Caco-2 (cell line): Measurements from ENCODE around the gene LAS1L. TPM values are rescaled to one million over a fixed set of nuclear protein-coding genes. Genes with fewer than 3 reads are reported as not detected.
"Not testable (repeated sequence)": the region's sequence is repeated elsewhere in the genome, so short reads cannot be mapped to it uniquely, and the experiment has no call there.

Source experiments
- BruUV-seq: library from RNA; stranded (reverse); fragments of 400-500 nt; replicated peaks from 2 replicates; lab custom pipeline; 2021; lab: Mats Ljungman, UMichigan
- CTCF ChIA-PET: fragments of 300-600 bp; sonication (Branson Sonifier 250); formaldehyde crosslinking; loops from one replicate; lab custom pipeline; 2022; ENCODE audit warnings: antibody characterized with exemption; lab: Charles Lee
- POLR2A ChIA-PET: fragments of 300-600 bp; sonication (Branson Sonifier 250); formaldehyde crosslinking; loops from one replicate; lab custom pipeline; 2022; ENCODE audit warnings: antibody characterized with exemption; lab: Charles Lee
- DNase-seq, 2 experiments: peaks; one replicate each; pipeline versions ENCODE4 v3.0.0 to v3.0.0-alpha.2; 2020 to 2022
- H3K27me3 ChIP-seq: replicated peaks from 2 replicates; pipeline ENCODE4 v1.6.0; 2011; ENCODE audit warnings: low read length; ENCODE audit not compliant: control insufficient read depth, insufficient read depth
- H3K36me3 ChIP-seq: 2 replicates; pipeline ENCODE4 v1.5.1; 2011; ENCODE audit warnings: low read length; ENCODE audit not compliant: control insufficient read depth, insufficient read depth
- H3K4me1 ChIP-seq: fragments of 250-450 bp; sonication (Bioruptor Pico); 2 replicates; pipeline ENCODE4 v1.5.1; 2020; ENCODE audit warnings: mild to moderate bottlenecking
- H3K4me3 ChIP-seq: 2 replicates; pipeline ENCODE4 v1.5.1; 2011; ENCODE audit warnings: low read depth, mild to moderate bottlenecking, control low read depth, low read length
- H3K9me3 ChIP-seq: fragments of 250-450 bp; sonication (Bioruptor Pico); 2 replicates; pipeline ENCODE4 v1.5.1; 2020; ENCODE audit warnings: mild to moderate bottlenecking, moderate library complexity
- H3K27ac Mint-ChIP-seq: one replicate; pipeline ENCODE4 v1.8.0; 2022; ENCODE audit warnings: mixed read lengths; ENCODE audit not compliant: unreplicated experiment
- H3K27me3 Mint-ChIP-seq: one replicate; pipeline ENCODE4 v1.8.0; 2022; ENCODE audit warnings: mixed read lengths; ENCODE audit not compliant: insufficient read depth, unreplicated experiment
- H3K36me3 Mint-ChIP-seq: one replicate; pipeline ENCODE4 v1.8.0; 2022; ENCODE audit warnings: mild to moderate bottlenecking, mixed read lengths; ENCODE audit not compliant: insufficient read depth, unreplicated experiment
- H3K4me1 Mint-ChIP-seq: one replicate; pipeline ENCODE4 v1.8.0; 2022; ENCODE audit warnings: low read depth, mixed read lengths; ENCODE audit not compliant: unreplicated experiment
- H3K4me3 Mint-ChIP-seq: one replicate; pipeline ENCODE4 v1.8.0; 2022; ENCODE audit warnings: mild to moderate bottlenecking, moderate library complexity, mixed read lengths; ENCODE audit not compliant: unreplicated experiment
- H3K9me3 Mint-ChIP-seq: one replicate; pipeline ENCODE4 v1.8.0; 2022; ENCODE audit warnings: mixed read lengths; ENCODE audit not compliant: unreplicated experiment
- intact Hi-C: fragments of 100-400 bp; cut with micrococcal nuclease; formaldehyde crosslinking; loops from one replicate; pipeline ENCODE4 v1.10.0; 2022; ENCODE audit not compliant: unreplicated experiment
- total RNA-seq: library from RNA; stranded (reverse); gene quantifications from 2 replicates; pipeline ENCODE4 v1.2.3, GENCODE V29; 2022
- TF ChIP-seq, protein P1 (sequence below), 2 experiments: fragments of 200-600 bp in 1 of 2; IDR thresholded peaks; 1 replicate in 1 of 2; 2 replicates in 1 of 2; pipeline versions ENCODE4 v1.5.1 to v1.8.0; 2011 to 2022; ENCODE audit warnings: antibody characterized with exemption in 1 of 2, control low read depth in 1 of 2, inconsistent platforms in 1 of 2, low read depth in 1 of 2, low read length in 1 of 2, mild to moderate bottlenecking in 1 of 2, moderate library complexity in 1 of 2; ENCODE audit not compliant: insufficient read depth in 1 of 2, severe bottlenecking in 1 of 2, unreplicated experiment in 1 of 2

LAS1L gene
- total RNA-seq, 1 experiment from 2014 or later = 43.1 TPM

DNA sequence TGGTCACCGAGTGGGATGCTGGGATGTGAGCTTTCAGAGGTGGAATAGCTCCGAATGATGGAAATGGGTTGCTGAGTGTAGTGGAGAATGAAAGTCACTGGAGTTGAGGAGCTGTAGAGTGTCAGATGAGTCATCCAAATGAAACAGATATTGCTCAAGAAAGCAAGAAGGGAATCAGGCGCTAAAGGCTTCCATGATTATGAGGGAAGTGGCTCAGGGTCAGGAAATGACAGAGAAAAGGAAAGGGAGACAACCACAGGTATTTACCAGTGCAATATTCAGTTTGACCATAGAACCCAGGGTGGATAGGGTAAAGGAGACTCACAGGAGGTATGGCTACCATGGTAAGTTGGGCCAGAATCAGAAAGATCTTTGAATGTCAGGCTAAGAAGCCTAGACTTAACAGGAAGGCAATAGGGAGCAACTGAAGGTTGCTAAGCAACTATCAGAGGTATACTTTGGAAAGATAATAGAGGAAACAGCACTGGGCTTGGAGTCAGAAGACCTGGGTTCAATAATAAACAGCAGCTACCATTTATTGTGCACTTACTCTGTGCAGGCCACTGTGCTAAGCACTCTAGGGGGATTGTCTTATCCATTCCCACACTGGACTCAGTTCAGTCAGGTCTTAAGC is 11.7 kb downstream of the LAS1L start:
- intact Hi-C loops = no loop called here
- H3K9me3 Mint-ChIP-seq = no peaks in the 10 kb centered on the region
- no peaks in the 10 kb centered on the region for H3K27me3 Mint-ChIP-seq
- no peak overlapping the region for H3K4me3 Mint-ChIP-seq
- no peak overlapping the region for H3K4me3 ChIP-seq
- DNase-seq = no peak
- H3K27ac Mint-ChIP-seq = no peak overlapping the region
- H3K36me3 ChIP-seq = no peaks in the 10 kb centered on the region; the same call in 1 of the 2 replicates
- no peaks in the 10 kb centered on the region for H3K9me3 ChIP-seq
- no peaks in the 10 kb centered on the region for H3K27me3 ChIP-seq
- peaks cover 43% of the 10 kb centered on the region for H3K36me3 Mint-ChIP-seq
- H3K4me1 Mint-ChIP-seq = peaks cover 16% of the 10 kb centered on the region
- peaks cover 4% of the 10 kb centered on the region; the same call in 1 of the 2 replicates for H3K4me1 ChIP-seq
- ChIA-PET CTCF (no interaction called here), POLR2A (no interaction called here)
- TF ChIP-seq, protein P1, sequence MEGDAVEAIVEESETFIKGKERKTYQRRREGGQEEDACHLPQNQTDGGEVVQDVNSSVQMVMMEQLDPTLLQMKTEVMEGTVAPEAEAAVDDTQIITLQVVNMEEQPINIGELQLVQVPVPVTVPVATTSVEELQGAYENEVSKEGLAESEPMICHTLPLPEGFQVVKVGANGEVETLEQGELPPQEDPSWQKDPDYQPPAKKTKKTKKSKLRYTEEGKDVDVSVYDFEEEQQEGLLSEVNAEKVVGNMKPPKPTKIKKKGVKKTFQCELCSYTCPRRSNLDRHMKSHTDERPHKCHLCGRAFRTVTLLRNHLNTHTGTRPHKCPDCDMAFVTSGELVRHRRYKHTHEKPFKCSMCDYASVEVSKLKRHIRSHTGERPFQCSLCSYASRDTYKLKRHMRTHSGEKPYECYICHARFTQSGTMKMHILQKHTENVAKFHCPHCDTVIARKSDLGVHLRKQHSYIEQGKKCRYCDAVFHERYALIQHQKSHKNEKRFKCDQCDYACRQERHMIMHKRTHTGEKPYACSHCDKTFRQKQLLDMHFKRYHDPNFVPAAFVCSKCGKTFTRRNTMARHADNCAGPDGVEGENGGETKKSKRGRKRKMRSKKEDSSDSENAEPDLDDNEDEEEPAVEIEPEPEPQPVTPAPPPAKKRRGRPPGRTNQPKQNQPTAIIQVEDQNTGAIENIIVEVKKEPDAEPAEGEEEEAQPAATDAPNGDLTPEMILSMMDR (IDR thresholded peaks at IDR 0.05; ENCODE audit: insufficient read depth in 1 of 2, low read depth in 1 of 2, low read length in 1 of 2, severe bottlenecking in 1 of 2, unreplicated experiment in 1 of 2) = no peak
- no TSS peak for BruUV-seq

DNA sequence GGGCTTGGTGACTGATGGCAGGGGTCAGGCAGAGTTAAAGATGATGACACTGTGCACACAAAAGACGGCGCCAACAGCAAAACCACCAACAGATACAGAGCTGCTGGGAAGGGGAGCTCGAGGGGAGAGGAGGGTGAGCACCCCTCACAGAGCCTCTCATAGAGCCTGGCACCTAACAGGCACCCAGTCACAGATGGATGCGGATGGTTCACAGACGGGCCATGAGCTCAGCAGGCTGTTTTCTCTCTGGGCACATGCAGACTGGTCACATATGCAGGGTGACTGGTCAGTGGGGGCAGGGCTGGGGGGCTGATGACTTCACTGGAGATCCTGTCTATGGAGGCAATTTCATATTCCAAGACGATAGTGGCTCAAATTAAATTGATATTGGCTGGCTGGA is 15.1 kb downstream of the LAS1L start:
- peaks cover 16% of the 10 kb centered on the region for H3K4me1 Mint-ChIP-seq
- H3K9me3 ChIP-seq, H3K36me3 ChIP-seq, H3K4me1 ChIP-seq, H3K4me3 Mint-ChIP-seq, CTCF ChIA-PET, H3K27me3 ChIP-seq, H3K4me3 ChIP-seq, H3K27me3 Mint-ChIP-seq, BruUV-seq, POLR2A ChIA-PET, DNase-seq, intact Hi-C loops, H3K9me3 Mint-ChIP-seq: not testable (repeated sequence)
- peak overlapping the region; percentile 61 for H3K27ac Mint-ChIP-seq
- H3K36me3 Mint-ChIP-seq = peaks cover 30% of the 10 kb centered on the region

DNA sequence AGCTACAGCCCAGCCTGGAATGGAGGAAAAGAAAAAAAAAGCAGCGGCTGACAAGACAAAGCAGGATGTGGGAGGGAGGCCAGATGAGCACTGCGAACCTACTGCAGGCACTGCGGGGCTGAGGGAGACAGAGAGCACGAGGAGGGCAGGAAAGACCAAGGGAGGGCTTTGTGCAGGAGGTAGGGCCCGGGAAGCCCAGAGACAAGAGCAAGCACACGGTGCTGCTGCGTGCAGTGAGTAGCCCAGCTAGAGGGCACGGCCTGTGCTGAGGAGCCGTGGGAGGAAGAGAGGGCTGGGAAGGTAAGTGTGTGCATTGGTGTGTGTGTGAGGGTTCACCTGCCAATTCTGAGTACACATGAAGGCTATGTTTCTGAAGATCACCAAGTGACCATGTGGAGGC is 15.6 kb downstream of the LAS1L start:
- H3K9me3 ChIP-seq, H3K27me3 Mint-ChIP-seq, H3K9me3 Mint-ChIP-seq, H3K4me3 Mint-ChIP-seq, H3K4me3 ChIP-seq, DNase-seq, BruUV-seq, POLR2A ChIA-PET, H3K4me1 ChIP-seq, intact Hi-C loops, H3K27me3 ChIP-seq, H3K36me3 ChIP-seq: not testable (repeated sequence)
- H3K27ac Mint-ChIP-seq = peak overlapping the region; percentile 61
- peaks cover 16% of the 10 kb centered on the region for H3K4me1 Mint-ChIP-seq
- H3K36me3 Mint-ChIP-seq = peaks cover 25% of the 10 kb centered on the region
- CTCF ChIA-PET = interaction anchor here (0.6 kb wide), 1 partner anchor 611 kb away, joined by 4 read pairs; no protein-coding TSS in a partner anchor

DNA sequence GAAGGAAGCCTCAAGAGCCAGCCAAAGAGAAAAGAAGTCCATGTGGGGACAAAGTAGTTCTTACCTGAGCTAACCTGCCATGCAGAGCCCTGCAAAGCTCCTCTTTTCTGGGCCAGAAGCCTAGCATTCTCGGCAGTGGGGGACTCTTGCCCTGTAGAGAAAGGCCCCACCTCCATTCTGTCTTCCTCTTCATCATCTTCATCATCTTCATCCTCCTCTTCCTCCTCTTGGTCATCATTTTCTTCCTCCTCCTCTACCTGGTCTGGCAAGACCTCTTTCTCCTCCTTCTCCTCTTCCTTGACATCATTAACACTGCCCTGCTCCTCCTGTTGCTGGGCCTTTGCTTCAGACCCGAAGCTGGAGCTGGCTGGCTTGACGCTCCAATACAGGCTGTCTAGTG is 16.7 kb downstream of the LAS1L start:
- H3K9me3 ChIP-seq = no peaks in the 10 kb centered on the region
- BruUV-seq = no TSS peak

More for the DNA sequence above, 16.7 kb downstream of the LAS1L start:
- Mint-ChIP-seq H3K4me3 (no peak overlapping the region), H3K27me3 (no peaks in the 10 kb centered on the region), H3K9me3 (no peaks in the 10 kb centered on the region), H3K4me1 (peaks cover 16% of the 10 kb centered on the region), H3K27ac (no peak overlapping the region), H3K36me3 (peaks cover 23% of the 10 kb centered on the region)
- POLR2A ChIA-PET = no interaction called here
- intact Hi-C loops = no loop called here
- Histone ChIP-seq H3K27me3 (no peaks in the 10 kb centered on the region), H3K4me1 (peaks cover 4% of the 10 kb centered on the region; the same call in 1 of the 2 replicates), H3K36me3 (no peaks in the 10 kb centered on the region; the same call in 1 of the 2 replicates), H3K4me3 (no peak overlapping the region)
- CTCF ChIA-PET = no interaction called here
- TF ChIP-seq, protein P1 (IDR thresholded peaks at IDR 0.05; ENCODE audit: insufficient read depth in 1 of 2, low read depth in 1 of 2, low read length in 1 of 2, severe bottlenecking in 1 of 2, unreplicated experiment in 1 of 2) = no peak
- DNase-seq = no peak
